Muscle layer of duodenum (tissue), 2 donors: ENCODE data around the gene NMRK2.

Experiments
- H3K27ac ChIP-seq: one replicate; pipeline ENCODE4 v1.7.0; 2013; ENCODE audit warnings: mild to moderate bottlenecking, low read length
- H3K27me3 ChIP-seq: one replicate; pipeline ENCODE4 v1.7.0; 2013; ENCODE audit warnings: low read depth, mild to moderate bottlenecking, control low read depth, low read length
- H3K36me3 ChIP-seq, 2 donors: one replicate each; pipeline ENCODE4 v1.7.0; 2013; ENCODE audit warnings: low read length in 2 of 2, control low read depth in 1 of 2, mild to moderate bottlenecking in 1 of 2; ENCODE audit not compliant: insufficient read depth in 2 of 2, control insufficient read depth in 1 of 2
- H3K4me1 ChIP-seq, 2 donors: one replicate each; pipeline ENCODE4 v1.7.0; 2013; ENCODE audit warnings: low read length in 2 of 2, mild to moderate bottlenecking in 2 of 2, control low read depth in 1 of 2, moderate library complexity in 1 of 2; ENCODE audit not compliant: insufficient read depth in 2 of 2, control insufficient read depth in 1 of 2
- H3K4me3 ChIP-seq, 2 donors: one replicate each; pipeline ENCODE4 v1.7.0; 2013; ENCODE audit warnings: low read length in 2 of 2, low read depth in 1 of 2, mild to moderate bottlenecking in 1 of 2
- H3K9me3 ChIP-seq, 2 donors: one replicate each; pipeline ENCODE4 v1.7.0; 2013; ENCODE audit warnings: low read length in 2 of 2, control low read depth in 1 of 2, mild to moderate bottlenecking in 1 of 2; ENCODE audit not compliant: control insufficient read depth in 1 of 2
- donor health status: healthy.

NMRK2 gene

GRCh38 chr19:3979289-3979673 is 46.4 kb downstream of the NMRK2 start:
- no peaks in the 10 kb centered on the region for H3K9me3 ChIP-seq
- H3K36me3 ChIP-seq, result peaks cover 77 to 89% of the 10 kb centered on the region in 2 donors
- H3K4me3 ChIP-seq, result no peak overlapping the region
- H3K27me3 ChIP-seq, result no peaks in the 10 kb centered on the region
- H3K27ac ChIP-seq, result no peak overlapping the region
- H3K4me1 ChIP-seq, result peaks cover 8 to 18% of the 10 kb centered on the region in 2 donors

- no peaks in the 10 kb centered on the region for H3K27me3 ChIP-seq
- peaks cover 8 to 20% of the 10 kb centered on the region in 2 donors for H3K4me1 ChIP-seq
- H3K27ac ChIP-seq, result no peak overlapping the region
- no peak overlapping the region for H3K4me3 ChIP-seq
- H3K9me3 ChIP-seq, result no peaks in the 10 kb centered on the region
- peaks cover 77 to 89% of the 10 kb centered on the region in 2 donors for H3K36me3 ChIP-seq
Measured at GRCh38 chr19:3979674-3980352, 46.9 kb downstream of the NMRK2 start.

- peaks cover 8 to 21% of the 10 kb centered on the region in 2 donors for H3K4me1 ChIP-seq
- no peak overlapping the region for H3K4me3 ChIP-seq
- no peaks in the 10 kb centered on the region for H3K27me3 ChIP-seq
- H3K27ac ChIP-seq, result no peak overlapping the region
- no peaks in the 10 kb centered on the region for H3K9me3 ChIP-seq
- H3K36me3 ChIP-seq, result peaks cover 76 to 83% of the 10 kb centered on the region in 2 donors
Measured at GRCh38 chr19:3980353-3981251, 47.7 kb downstream of the NMRK2 start.

- no peak overlapping the region for H3K4me3 ChIP-seq
- peaks cover 71 to 76% of the 10 kb centered on the region in 2 donors for H3K36me3 ChIP-seq
- H3K9me3 ChIP-seq, result no peaks in the 10 kb centered on the region
- H3K27ac ChIP-seq, result no peak overlapping the region
- H3K27me3 ChIP-seq, result no peaks in the 10 kb centered on the region
- peaks cover 8 to 28% of the 10 kb centered on the region in 2 donors for H3K4me1 ChIP-seq
Measured at GRCh38 chr19:3981373-3981735, 48.5 kb downstream of the NMRK2 start.

GRCh38 chr19:3981736-3982681 is 49.1 kb downstream of the NMRK2 start:
- Histone ChIP-seq H3K27ac (no peak overlapping the region), H3K36me3 (peaks cover 67 to 69% of the 10 kb centered on the region in 2 donors), H3K27me3 (no peaks in the 10 kb centered on the region), H3K9me3 (no peaks in the 10 kb centered on the region), H3K4me3 (no peak overlapping the region), H3K4me1 (peaks cover 8 to 34% of the 10 kb centered on the region in 2 donors)

GRCh38 chr19:3982701-3983541 is 50.1 kb downstream of the NMRK2 start:
- peak overlapping the region; percentile 95 for H3K27ac ChIP-seq
- H3K27me3 ChIP-seq, result no peaks in the 10 kb centered on the region
- peaks cover 58 to 60% of the 10 kb centered on the region in 2 donors for H3K36me3 ChIP-seq
- H3K4me1 ChIP-seq, result peaks cover 8 to 43% of the 10 kb centered on the region in 2 donors
- no peaks in the 10 kb centered on the region for H3K9me3 ChIP-seq
- peak overlapping the region; percentile 77 to 81 for H3K4me3 ChIP-seq

GRCh38 chr19:3983542-3983914 is 50.7 kb downstream of the NMRK2 start:
- Histone ChIP-seq H3K27me3 (no peaks in the 10 kb centered on the region), H3K4me1 (peaks cover 8 to 47% of the 10 kb centered on the region in 2 donors), H3K36me3 (peaks cover 53 to 55% of the 10 kb centered on the region in 2 donors), H3K4me3 (peak overlapping the region; percentile 77 to 81), H3K9me3 (no peaks in the 10 kb centered on the region), H3K27ac (peak overlapping the region; percentile 95)

GRCh38 chr19:3983936-3984583 is 51.2 kb downstream of the NMRK2 start:
- H3K36me3 ChIP-seq, result peaks cover 51% of the 10 kb centered on the region in 2 donors
- H3K4me3 ChIP-seq, result peak overlapping the region; percentile 77 to 81
- H3K4me1 ChIP-seq, result peaks cover 8 to 47% of the 10 kb centered on the region in 2 donors
- peak overlapping the region; percentile 95 for H3K27ac ChIP-seq
- H3K9me3 ChIP-seq, result no peaks in the 10 kb centered on the region
- no peaks in the 10 kb centered on the region for H3K27me3 ChIP-seq

- peak overlapping the region; percentile 77 to 81 for H3K4me3 ChIP-seq
- no peaks in the 10 kb centered on the region for H3K27me3 ChIP-seq
- H3K36me3 ChIP-seq, result peaks cover 46 to 47% of the 10 kb centered on the region in 2 donors
- peak overlapping the region; percentile 95 for H3K27ac ChIP-seq
- no peaks in the 10 kb centered on the region for H3K9me3 ChIP-seq
- H3K4me1 ChIP-seq, result peaks cover 8 to 47% of the 10 kb centered on the region in 2 donors
Measured at GRCh38 chr19:3984584-3984907, 51.7 kb downstream of the NMRK2 start.
